Aorta (tissue), 5 donors: ENCODE measurements around the gene TP63. TPM values are rescaled to one million over a fixed set of nuclear protein-coding genes. Genes with fewer than 3 reads are reported as not detected.

Experiments
- ATAC-seq: fragments of 200-7000 bp; cut with Tn5 transposase; one replicate; pipeline ENCODE4 v1.9.1; 2022; ENCODE audit warnings: moderate library complexity; ENCODE audit not compliant: low FRiP score
- DNase-seq, 2 donors: peaks; one replicate each; pipeline ENCODE4 v3.0.0-alpha.2; 2020
- H3K27ac ChIP-seq, 2 donors: one replicate each; pipeline ENCODE4 v1.5.1; 2013; ENCODE audit warnings: low read length in 2 of 2, mild to moderate bottlenecking in 2 of 2, moderate library complexity in 2 of 2, control low read depth in 1 of 2, inconsistent platforms in 1 of 2, low read depth in 1 of 2
- H3K27me3 ChIP-seq, 2 donors: one replicate each; pipeline ENCODE4 v1.6.1; 2013; ENCODE audit warnings: control low read depth in 1 of 2, low read length in 1 of 2, mild to moderate bottlenecking in 1 of 2, moderate library complexity in 1 of 2; ENCODE audit not compliant: insufficient read depth in 2 of 2, control insufficient read depth in 1 of 2
- H3K36me3 ChIP-seq, 2 donors: one replicate each; pipeline ENCODE4 v1.6.1; 2013; ENCODE audit warnings: control low read depth in 1 of 2, low read length in 1 of 2, mild to moderate bottlenecking in 1 of 2; ENCODE audit not compliant: insufficient read depth in 2 of 2, control insufficient read depth in 1 of 2
- H3K4me1 ChIP-seq, 2 donors: one replicate each; pipeline ENCODE4 v1.6.1; 2013; ENCODE audit warnings: low read length in 2 of 2, control low read depth in 1 of 2, mild to moderate bottlenecking in 1 of 2, moderate library complexity in 1 of 2; ENCODE audit not compliant: insufficient read depth in 2 of 2, control insufficient read depth in 1 of 2
- H3K4me3 ChIP-seq, 2 donors: one replicate each; pipeline ENCODE4 v1.5.1; 2013; ENCODE audit warnings: low read length in 2 of 2, control low read depth in 1 of 2, mild to moderate bottlenecking in 1 of 2
- H3K9me3 ChIP-seq: one replicate; pipeline ENCODE4 v1.6.1; 2013; ENCODE audit warnings: mild to moderate bottlenecking, low read length; ENCODE audit not compliant: control insufficient read depth
- WGBS, 2 donors: extraction: QIAGEN DNeasy Blood & Tissue Kit; methylation state at CpG; one replicate each; pipeline ENCODE4 v1.1.7; 2013; 5-methylcytosine and 5-hydroxymethylcytosine counted together
- intact Hi-C, 2 donors: fragments of 100-400 bp; cut with DNase I; formaldehyde crosslinking; loops; one replicate each; pipeline versions ENCODE4 v1.14.2 to v1.15.0; 2022
- long read RNA-seq, 2 donors: library from polyadenylated mRNA; unstranded; transcript quantifications; one replicate each; pipeline ENCODE4 v2.0.0, GENCODE V29; 2020 to 2021
- polyA plus RNA-seq, 2 donors: library from polyadenylated mRNA; stranded (reverse); fragments of 200-250 nt; gene quantifications; one replicate each; pipeline ENCODE4 v1.2.3, GENCODE V29; 2013
- total RNA-seq, 2 donors: library from RNA; stranded (reverse); fragmentation: NEBNext Ultra II Directional; extraction: Animal tissue kit (Norgen Biotek cat#: 25700); gene quantifications; one replicate each; pipeline ENCODE4 v1.2.1, GENCODE V29; 2021
- donor health status: healthy with polysubstance abuse.
- donor health status: Bipolar disorder and iron deficiency.
- donor health status: DM: no; HTN: no; CAD: no.
- donor health status: DM: no; HTN: no; CAD: no.
- donor health status: DM: yes; HTN: yes; CAD: no.

TP63 gene
- total RNA-seq (under 1 TPM; 0.42 to 0.72 TPM), polyA plus RNA-seq (under 1 TPM; 0.03 to 0.25 TPM)
- long read RNA-seq, donor 1, partial matches to known transcripts: 0 of 3 reads
- long read RNA-seq, donor 1, other reads (novel, unspliced or antisense): 3 of 3 reads
- long read RNA-seq, donor 2: 0 reads

GRCh38 chr3:189631373-189631408 is at the start of gene TP63:
Gene TP63 (plus strand): TSS chr3:189631389. CDS start chr3:189631516, 127 bp downstream.
- Histone ChIP-seq H3K27me3 (no peaks in the 10 kb centered on the region), H3K4me1 (peaks cover 0 to 4% of the 10 kb centered on the region in 2 donors), H3K9me3 (no peaks in the 10 kb centered on the region), H3K36me3 (no peaks in the 10 kb centered on the region), H3K27ac (no peak within 1 kb of the TSS), H3K4me3 (no peak within 1 kb of the TSS)
- intact Hi-C loops: no loop called here
- DNase-seq: no peak
- no peak for ATAC-seq

- 87 to 88% methylated on average over 3 of the region's 3 CpGs for WGBS, 2 donors
- no peaks in the 10 kb centered on the region for H3K27me3 ChIP-seq
- DNase-seq (no peak), ATAC-seq (no peak)
- H3K4me1 ChIP-seq: no peaks in the 10 kb centered on the region
- no peak overlapping the region for H3K27ac ChIP-seq
- H3K9me3 ChIP-seq: no peaks in the 10 kb centered on the region
- no peak overlapping the region for H3K4me3 ChIP-seq
- H3K36me3 ChIP-seq: no peaks in the 10 kb centered on the region
- intact Hi-C loops: no loop called here
Measured at GRCh38 chr3:189582179-189582578, 49.0 kb upstream of the TP63 start.

DNA sequence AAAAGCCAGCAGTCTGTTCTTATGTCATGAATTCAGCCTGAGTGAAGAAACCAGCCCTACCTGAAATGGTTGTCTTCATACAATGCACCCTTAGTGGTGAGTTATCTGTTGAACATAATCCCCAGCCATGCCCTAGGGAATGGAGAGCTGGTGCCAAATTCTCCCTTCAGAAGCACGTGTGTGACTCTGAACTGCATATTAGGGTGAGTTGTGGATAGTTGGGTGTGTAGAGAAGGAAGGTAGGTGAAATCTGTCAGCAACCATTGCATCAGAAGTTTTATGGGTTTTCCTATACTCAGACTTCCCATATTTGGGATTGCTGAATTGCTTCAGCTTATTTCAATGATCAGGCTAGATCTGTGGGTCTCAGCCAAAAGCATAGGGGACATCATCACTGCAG is 46.5 kb upstream of the TP63 start:
- H3K27me3 ChIP-seq: no peaks in the 10 kb centered on the region
- intact Hi-C loops: no loop called here
- WGBS, 2 donors: 57 to 66% methylated on average over 1 of the region's 1 CpG
- DNase-seq (no peak), ATAC-seq (no peak)
- no peak overlapping the region for H3K27ac ChIP-seq
- H3K9me3 ChIP-seq: no peaks in the 10 kb centered on the region
- no peaks in the 10 kb centered on the region for H3K4me1 ChIP-seq
- no peaks in the 10 kb centered on the region for H3K36me3 ChIP-seq
- no peak overlapping the region for H3K4me3 ChIP-seq

- no peak for DNase-seq
- 63 to 66% methylated on average over 7 of the region's 7 CpGs for WGBS, 2 donors
- H3K4me3 ChIP-seq: no peak overlapping the region
- H3K9me3 ChIP-seq: peaks cover 1% of the 10 kb centered on the region
- no peak overlapping the region for H3K27ac ChIP-seq
- intact Hi-C loops: no loop called here
- H3K4me1 ChIP-seq: no peaks in the 10 kb centered on the region
- no peak for ATAC-seq
- H3K27me3 ChIP-seq: no peaks in the 10 kb centered on the region
- H3K36me3 ChIP-seq: no peaks in the 10 kb centered on the region
Measured at GRCh38 chr3:189586941-189587663, 44.1 kb upstream of the TP63 start.

GRCh38 chr3:189587664-189588040 is 43.5 kb upstream of the TP63 start:
- DNase-seq (no peak), ATAC-seq (no peak)
- H3K4me3 ChIP-seq: no peak overlapping the region
- no peaks in the 10 kb centered on the region for H3K27me3 ChIP-seq
- intact Hi-C loops: no loop called here
- no peaks in the 10 kb centered on the region for H3K36me3 ChIP-seq
- peaks cover 1% of the 10 kb centered on the region for H3K9me3 ChIP-seq
- no peak overlapping the region for H3K27ac ChIP-seq
- no peaks in the 10 kb centered on the region for H3K4me1 ChIP-seq

DNA sequence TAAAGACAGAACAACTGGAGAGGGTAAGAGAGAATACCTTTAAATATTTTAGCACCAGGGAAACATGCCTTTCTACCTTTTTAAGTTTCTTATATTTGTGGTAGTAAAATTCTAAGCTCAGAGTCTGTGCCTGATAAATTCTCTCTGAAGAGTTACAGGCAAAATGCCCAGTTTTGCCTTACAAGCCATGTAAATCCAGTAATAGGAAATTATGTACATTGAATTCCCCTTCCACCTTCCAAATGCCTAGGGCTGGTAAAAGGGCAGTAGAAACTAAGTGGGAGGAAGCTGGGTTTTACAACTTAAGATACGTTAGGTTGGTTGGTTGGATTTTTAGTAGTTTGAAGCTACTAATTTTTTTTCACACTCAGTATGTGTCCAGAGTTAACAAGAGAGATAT is 43.1 kb upstream of the TP63 start:
- H3K27ac ChIP-seq: no peak overlapping the region
- no peak for DNase-seq
- H3K9me3 ChIP-seq: peaks cover 1% of the 10 kb centered on the region
- no peaks in the 10 kb centered on the region for H3K27me3 ChIP-seq
- ATAC-seq: no peak
- H3K4me3 ChIP-seq: no peak overlapping the region
- WGBS, 2 donors: 56 to 71% methylated on average over 1 of the region's 1 CpG
- intact Hi-C loops: no loop called here
- H3K36me3 ChIP-seq: no peaks in the 10 kb centered on the region
- no peaks in the 10 kb centered on the region for H3K4me1 ChIP-seq

DNA sequence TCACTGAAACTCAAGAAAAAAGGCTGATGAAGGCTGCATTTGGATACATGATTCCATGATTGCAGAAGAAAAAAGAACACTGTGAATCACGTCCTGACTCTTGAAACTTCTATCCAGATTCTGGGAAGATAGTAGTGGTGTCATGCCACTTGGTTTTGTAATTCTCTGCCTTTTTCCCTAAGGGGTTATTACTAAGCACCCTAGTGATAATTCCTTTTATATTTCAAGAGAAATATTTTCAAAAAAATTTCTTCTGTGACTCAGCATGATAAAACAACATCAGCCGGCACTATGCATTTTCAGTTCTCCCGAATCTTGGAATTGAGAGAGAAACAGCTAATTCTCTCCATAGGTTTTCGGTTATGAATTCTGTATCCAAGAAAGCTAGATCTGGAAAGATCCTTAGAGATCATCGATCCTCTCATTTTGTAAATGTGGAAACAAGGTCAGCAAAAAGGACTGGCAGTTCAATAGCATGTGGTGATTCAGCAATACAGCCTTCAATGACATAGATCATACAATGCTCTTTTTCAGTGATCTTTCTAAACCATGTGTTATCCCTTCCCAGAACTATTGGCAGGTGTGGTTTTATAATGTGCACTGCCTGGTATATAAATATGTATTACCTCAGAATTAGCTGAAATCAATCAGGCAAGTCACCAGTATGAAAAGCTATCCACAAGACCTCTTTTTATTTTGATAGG is 42.6 kb upstream of the TP63 start:
- ATAC-seq (peak; percentile 71), DNase-seq (no peak)
- H3K27ac ChIP-seq: no peak overlapping the region
- no peaks in the 10 kb centered on the region for H3K4me1 ChIP-seq
- no peaks in the 10 kb centered on the region for H3K36me3 ChIP-seq
- intact Hi-C loops: no loop called here
- H3K9me3 ChIP-seq: peaks cover 1% of the 10 kb centered on the region
- WGBS, 2 donors: 47 to 52% methylated on average over 5 of the region's 5 CpGs
- no peak overlapping the region for H3K4me3 ChIP-seq
- H3K27me3 ChIP-seq: no peaks in the 10 kb centered on the region

GRCh38 chr3:189589179-189589569 is 42.0 kb upstream of the TP63 start:
- no peaks in the 10 kb centered on the region for H3K27me3 ChIP-seq
- H3K36me3 ChIP-seq: no peaks in the 10 kb centered on the region
- WGBS, 2 donors: 95% methylated on average over 1 of the region's 1 CpG
- H3K9me3 ChIP-seq: peaks cover 1% of the 10 kb centered on the region
- H3K4me1 ChIP-seq: no peaks in the 10 kb centered on the region
- no peak for ATAC-seq
- no peak overlapping the region for H3K27ac ChIP-seq
- H3K4me3 ChIP-seq: no peak overlapping the region
- no peak for DNase-seq
- intact Hi-C loops: no loop called here

DNA sequence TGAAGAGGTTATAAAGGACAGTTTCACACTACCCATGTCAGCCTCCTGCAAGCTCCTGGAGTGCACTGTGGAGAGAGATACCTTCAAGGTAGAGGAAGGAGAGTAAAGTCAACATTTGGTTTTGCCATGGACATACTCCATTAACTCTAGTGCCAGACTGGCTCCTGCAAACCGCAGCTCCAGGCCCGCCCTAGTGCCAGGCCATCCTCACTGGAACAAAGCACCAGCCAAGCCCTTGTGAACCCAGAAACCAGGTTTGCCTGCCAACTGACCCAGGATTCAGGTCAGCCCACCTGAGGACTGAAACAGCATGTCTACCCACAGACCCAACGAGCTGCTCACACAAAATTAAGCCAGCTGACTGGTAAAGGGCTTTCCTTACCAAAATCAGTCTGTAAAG is 41.0 kb upstream of the TP63 start:
- H3K27me3 ChIP-seq: no peaks in the 10 kb centered on the region
- ATAC-seq (no peak), DNase-seq (no peak)
- no peaks in the 10 kb centered on the region for H3K4me1 ChIP-seq
- no peak overlapping the region for H3K4me3 ChIP-seq
- 86 to 90% methylated on average over 3 of the region's 3 CpGs for WGBS, 2 donors
- H3K36me3 ChIP-seq: no peaks in the 10 kb centered on the region
- peaks cover 1% of the 10 kb centered on the region for H3K9me3 ChIP-seq
- intact Hi-C loops: no loop called here
- H3K27ac ChIP-seq: no peak overlapping the region
